ENCODE data around the gene GABPB1.
"Not testable (repeated sequence)": the region's sequence is repeated elsewhere in the genome, so short reads cannot be mapped to it uniquely, and the experiment has no call there.

- TF ChIP-seq POLR2A (IDR thresholded peaks at IDR 0.05); POLR2AphosphoS5 (IDR thresholded peaks at IDR 0.05; ENCODE audit: insufficient read depth in 1 of 2, low read depth in 1 of 2): not testable (repeated sequence)
Observed at GRCh38 chr15:50391561-50391960, 36.6 kb upstream of the GABPB1 start.
